Endothelial cell of umbilical vein (primary cell): ENCODE data around the gene RSRC1. TPM values are rescaled to one million over a fixed set of nuclear protein-coding genes. Genes with fewer than 3 reads are reported as not detected.

Source experiments
- BruUV-seq: library from RNA; stranded (reverse); fragments of 400-500 nt; replicated peaks from 2 replicates; lab custom pipeline; 2021; lab: Mats Ljungman, UMichigan
- CTCF ChIA-PET: fragments of 300-600, 350-600 bp; sonication (Branson Sonifier 250); formaldehyde crosslinking; loops from one replicate; lab custom pipeline; 2021; ENCODE audit warnings: antibody characterized with exemption, inconsistent platforms; lab: Charles Lee
- POLR2A ChIA-PET: fragments of 300-600, 350-600 bp; sonication (Branson Sonifier 250); formaldehyde crosslinking; loops from one replicate; lab custom pipeline; 2021; ENCODE audit warnings: antibody characterized with exemption, inconsistent platforms; lab: Charles Lee
- DNase-seq: peaks from one replicate; pipeline ENCODE4 v3.0.0-alpha.2; 2011; ENCODE audit warnings: low read depth, low spot score
- FAIRE-seq: peaks from 2 replicates; lab custom pipeline; 2011; peaks lifted over from hg19 to GRCh38; lab: Jason Lieb, UNC
- H2AFZ ChIP-seq: 2 replicates; pipeline ENCODE4 v1.6.0; 2012; ENCODE audit warnings: low read depth, low read length, control low read depth, inconsistent platforms
- H3K27ac ChIP-seq: 2 replicates; pipeline ENCODE4 v1.5.1; 2011; ENCODE audit warnings: low read depth, mild to moderate bottlenecking, control low read depth, low read length, moderate library complexity; ENCODE audit not compliant: insufficient read depth
- H3K27me3 ChIP-seq, 2 experiments: 2 replicates each; pipeline versions ENCODE4 v1.6.0 to v1.6.1; 2011; ENCODE audit warnings: low read length in 2 of 2, mixed read lengths in 1 of 2; ENCODE audit not compliant: control insufficient read depth in 2 of 2, insufficient read depth in 2 of 2
- H3K36me3 ChIP-seq, 2 experiments: 2 replicates in 1 of 2; 3 replicates in 1 of 2; pipeline ENCODE4 v1.5.1; 2011; ENCODE audit warnings: low read length in 2 of 2, mild to moderate bottlenecking in 1 of 2, moderate library complexity in 1 of 2; ENCODE audit not compliant: control insufficient read depth in 2 of 2, insufficient read depth in 2 of 2; ENCODE audit errors: extremely low read depth in 1 of 2
- H3K4me1 ChIP-seq: 3 replicates; pipeline ENCODE4 v1.5.1; 2011; ENCODE audit warnings: mild to moderate bottlenecking, low read length; ENCODE audit not compliant: control insufficient read depth, insufficient read depth; ENCODE audit errors: extremely low read depth
- H3K4me2 ChIP-seq: 2 replicates; pipeline ENCODE4 v1.6.1; 2011; ENCODE audit warnings: low read length, control low read depth, mixed read lengths; ENCODE audit not compliant: insufficient read depth
- H3K4me3 ChIP-seq, 3 experiments: fragments of 200-600 bp in 1 of 3; sonication (generic), shearing (Covaris generic) in 1 of 3; replicated peaks in 1 of 3; 2 replicates each; pipeline ENCODE4 v1.5.1; 2011 to 2016; ENCODE audit warnings: control low read depth in 3 of 3, low read length in 3 of 3, mild to moderate bottlenecking in 2 of 3, inconsistent platforms in 1 of 3, low read depth in 1 of 3, moderate library complexity in 1 of 3; ENCODE audit not compliant: insufficient read depth in 1 of 3
- H3K79me2 ChIP-seq: 2 replicates; pipeline ENCODE4 v1.6.0; 2012; ENCODE audit warnings: low read length, inconsistent platforms; ENCODE audit not compliant: control insufficient read depth, insufficient read depth
- H3K9ac ChIP-seq: replicated peaks from 2 replicates; pipeline ENCODE3; 2011; ENCODE audit warnings: low read length, control low read depth; ENCODE audit not compliant: insufficient read depth; ENCODE audit errors: extremely low read depth
- H3K9me1 ChIP-seq: replicated peaks from 3 replicates; pipeline ENCODE4 v1.6.0; 2011; ENCODE audit warnings: mild to moderate bottlenecking, low read length; ENCODE audit not compliant: control insufficient read depth, insufficient read depth; ENCODE audit errors: extremely low read depth
- H3K9me3 ChIP-seq: replicated peaks from 2 replicates; pipeline ENCODE4 v1.5.1; 2012; ENCODE audit warnings: low read length, inconsistent platforms; ENCODE audit not compliant: control insufficient read depth, insufficient read depth
- H4K20me1 ChIP-seq: replicated peaks from 2 replicates; pipeline ENCODE3; 2011; ENCODE audit warnings: mild to moderate bottlenecking, low read length; ENCODE audit not compliant: control insufficient read depth, insufficient read depth; ENCODE audit errors: extremely low read depth
- EZH2 ChIP-seq: IDR thresholded peaks from 2 replicates; pipeline ENCODE4 v1.6.1; 2012; ENCODE audit warnings: borderline replicate concordance, low read depth, mild to moderate bottlenecking, moderate library complexity, low read length, inconsistent platforms; ENCODE audit not compliant: severe bottlenecking
- FOS ChIP-seq: IDR thresholded peaks from 2 replicates; pipeline ENCODE4 v1.6.1; 2011; ENCODE audit warnings: mild to moderate bottlenecking, low read length, moderate library complexity, borderline replicate concordance; ENCODE audit not compliant: insufficient read depth
- GATA2 ChIP-seq: IDR thresholded peaks from 2 replicates; pipeline ENCODE4 v1.7.0; 2011; ENCODE audit warnings: low read depth, mild to moderate bottlenecking, moderate library complexity, mixed read lengths, low read length; ENCODE audit not compliant: insufficient read length, insufficient read depth
- JUN ChIP-seq: IDR thresholded peaks from 2 replicates; pipeline ENCODE4 v1.6.1; 2011; ENCODE audit warnings: borderline replicate concordance, low read depth; ENCODE audit not compliant: insufficient read length, insufficient read depth
- MYC ChIP-seq: IDR thresholded peaks from one replicate; pipeline ENCODE4 v1.6.1; 2011; ENCODE audit warnings: mild to moderate bottlenecking, low read depth, low read length
- POLR2A ChIP-seq: IDR thresholded peaks from 2 replicates; pipeline ENCODE4 v1.6.1; 2012; ENCODE audit warnings: low read depth, mild to moderate bottlenecking, control low read depth, low read length
- POLR2AphosphoS5 ChIP-seq: IDR thresholded peaks from 2 replicates; pipeline ENCODE4 v1.6.1; 2012; ENCODE audit warnings: low read depth, mild to moderate bottlenecking, control low read depth, low read length, moderate library complexity; ENCODE audit not compliant: insufficient read depth
- dilution Hi-C: fragments of 300-500 bp; cut with MboI; formaldehyde crosslinking; loops from one replicate; pipeline ENCODE4 v1.15.0; 2019; ENCODE audit warnings: low sequenced_read_pairs; ENCODE audit not compliant: extremely low pct_ligation_motif_present
- intact Hi-C: fragments of 100-400 bp; cut with micrococcal nuclease; formaldehyde crosslinking; loops from one replicate; pipeline ENCODE4 v1.10.0; 2022
- polyA plus RNA-seq, 4 experiments: library from polyadenylated mRNA; depleted of rRNA in 3 of 4; stranded (reverse) in 3 of 4; unstranded in 1 of 4; fragments of >200 nt; gene quantifications; 2 replicates each; pipeline versions ENCODE4 v1.2.1 to v1.2.3, GENCODE V29; 2011 to 2012; ENCODE audit warnings: missing spikeins in 1 of 4
- total RNA-seq: library from RNA; stranded (reverse); gene quantifications from 2 replicates; pipeline ENCODE4 v1.2.3, GENCODE V29; 2021
- TF ChIP-seq, protein P1 (sequence below): IDR thresholded peaks from 2 replicates; pipeline ENCODE4 v1.6.1; 2011; ENCODE audit not compliant: insufficient read depth, insufficient read length
- TF ChIP-seq, protein P2 (sequence below), 2 donors: IDR thresholded peaks; 1 replicate in 1 of 2; 2 replicates in 1 of 2; pipeline ENCODE4 v1.5.1; 2011; ENCODE audit warnings: low read length in 2 of 2, mild to moderate bottlenecking in 2 of 2, moderate library complexity in 2 of 2, control low read depth in 1 of 2, inconsistent platforms in 1 of 2, low read depth in 1 of 2; ENCODE audit not compliant: insufficient read depth in 1 of 2; ENCODE audit errors: extremely low read depth in 1 of 2

Gene RSRC1
- total and polyA plus RNA-seq, 2 donors (not counting 3 experiments of a cell fraction or from before 2014, with no cell fraction given): 1.8 to 25.4 TPM

DNA sequence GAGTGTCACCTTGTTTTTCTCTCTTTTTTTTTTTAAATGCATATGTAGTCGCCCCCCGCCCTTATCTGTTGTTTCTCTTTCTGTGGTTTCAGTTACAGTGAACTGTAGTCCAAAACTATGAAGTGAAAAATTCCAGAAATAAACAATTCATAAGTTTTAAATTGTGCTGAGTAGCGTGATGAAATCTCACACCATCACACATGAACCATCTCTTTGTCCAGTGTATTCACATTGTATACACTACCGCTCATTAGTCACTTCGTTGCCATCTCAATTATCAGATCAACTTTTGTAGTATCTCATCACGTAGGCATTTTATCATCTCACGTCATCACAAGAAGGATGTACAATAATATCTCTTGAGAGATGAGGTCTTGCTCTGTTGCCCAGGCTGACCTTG lies 398.6 kb downstream of the RSRC1 start:
- dilution Hi-C loops (no loop called here), intact Hi-C loops (no loop called here)
- Histone ChIP-seq H2AFZ (no peak overlapping the region), H4K20me1 (no peaks in the 10 kb centered on the region), H3K36me3 (no peaks in the 10 kb centered on the region), H3K4me3 (no peak overlapping the region), H3K9me1 (no peaks in the 10 kb centered on the region), H3K9ac (no peak overlapping the region), H3K27ac (no peak overlapping the region), H3K4me2 (no peak overlapping the region), H3K79me2 (no peaks in the 10 kb centered on the region), H3K9me3 (no peaks in the 10 kb centered on the region), H3K27me3 (no peaks in the 10 kb centered on the region), H3K4me1 (no peaks in the 10 kb centered on the region)
- no TSS peak for BruUV-seq
- ChIA-PET POLR2A (no interaction called here), CTCF (no interaction called here)
- TF ChIP-seq JUN (no peak), POLR2A (no peak), MYC (no peak), FOS (no peak), GATA2 (no peak), POLR2AphosphoS5 (no peak), EZH2 (no peak)
- TF ChIP-seq, protein P1, sequence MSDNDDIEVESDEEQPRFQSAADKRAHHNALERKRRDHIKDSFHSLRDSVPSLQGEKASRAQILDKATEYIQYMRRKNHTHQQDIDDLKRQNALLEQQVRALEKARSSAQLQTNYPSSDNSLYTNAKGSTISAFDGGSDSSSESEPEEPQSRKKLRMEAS: no peak
- TF ChIP-seq, protein P2, sequence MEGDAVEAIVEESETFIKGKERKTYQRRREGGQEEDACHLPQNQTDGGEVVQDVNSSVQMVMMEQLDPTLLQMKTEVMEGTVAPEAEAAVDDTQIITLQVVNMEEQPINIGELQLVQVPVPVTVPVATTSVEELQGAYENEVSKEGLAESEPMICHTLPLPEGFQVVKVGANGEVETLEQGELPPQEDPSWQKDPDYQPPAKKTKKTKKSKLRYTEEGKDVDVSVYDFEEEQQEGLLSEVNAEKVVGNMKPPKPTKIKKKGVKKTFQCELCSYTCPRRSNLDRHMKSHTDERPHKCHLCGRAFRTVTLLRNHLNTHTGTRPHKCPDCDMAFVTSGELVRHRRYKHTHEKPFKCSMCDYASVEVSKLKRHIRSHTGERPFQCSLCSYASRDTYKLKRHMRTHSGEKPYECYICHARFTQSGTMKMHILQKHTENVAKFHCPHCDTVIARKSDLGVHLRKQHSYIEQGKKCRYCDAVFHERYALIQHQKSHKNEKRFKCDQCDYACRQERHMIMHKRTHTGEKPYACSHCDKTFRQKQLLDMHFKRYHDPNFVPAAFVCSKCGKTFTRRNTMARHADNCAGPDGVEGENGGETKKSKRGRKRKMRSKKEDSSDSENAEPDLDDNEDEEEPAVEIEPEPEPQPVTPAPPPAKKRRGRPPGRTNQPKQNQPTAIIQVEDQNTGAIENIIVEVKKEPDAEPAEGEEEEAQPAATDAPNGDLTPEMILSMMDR (IDR thresholded peaks at IDR 0.05; ENCODE audit: extremely low read depth in 1 of 2, insufficient read depth in 1 of 2, low read depth in 1 of 2, low read length in 2 of 2): no peak
- FAIRE-seq: no peak
- DNase-seq: no peak
